OCI-LY1 (cell line): ENCODE measurements around the gene MAGI1.

Source experiments
- H2AFZ ChIP-seq: fragments of 200-600 bp; sonication (generic), shearing (Covaris generic); 2 replicates; pipeline ENCODE4 v1.6.0; 2014; ENCODE audit warnings: antibody characterized with exemption, mild to moderate bottlenecking, low read length
- H3F3A ChIP-seq: fragments of 200-600 bp; sonication (generic), shearing (Covaris generic); 2 replicates; pipeline ENCODE4 v1.6.0; 2014; ENCODE audit warnings: mild to moderate bottlenecking, antibody characterized with exemption, low read length, moderate library complexity; ENCODE audit not compliant: insufficient read depth
- H3K27ac ChIP-seq: fragments of 200-600 bp; sonication (generic); 2 replicates; pipeline ENCODE4 v1.5.1; 2014; ENCODE audit warnings: low read length, mixed run types, mild to moderate bottlenecking, low read depth; ENCODE audit not compliant: poor library complexity, severe bottlenecking
- H3K27me3 ChIP-seq: fragments of 200-600 bp; sonication (generic); 2 replicates; pipeline ENCODE4 v1.6.0; 2014; ENCODE audit warnings: antibody characterized with exemption, mild to moderate bottlenecking, low read length, moderate library complexity; ENCODE audit not compliant: insufficient read depth
- H3K36me3 ChIP-seq: fragments of 200-600 bp; sonication (generic); 2 replicates; pipeline ENCODE4 v1.6.1; 2014; ENCODE audit warnings: mild to moderate bottlenecking, antibody characterized with exemption, low read length, moderate library complexity, mixed read lengths; ENCODE audit not compliant: insufficient read depth
- H3K4me1 ChIP-seq: fragments of 200-600 bp; sonication (generic); 2 replicates; pipeline ENCODE4 v1.5.1; 2014; ENCODE audit warnings: mild to moderate bottlenecking, low read length, moderate library complexity; ENCODE audit not compliant: insufficient read depth, severe bottlenecking
- H3K4me2 ChIP-seq: fragments of 200-600 bp; sonication (generic), shearing (Covaris generic); 2 replicates; pipeline ENCODE4 v1.6.1; 2014; ENCODE audit warnings: low read length
- H3K4me3 ChIP-seq: fragments of 200-600 bp; sonication (generic); 2 replicates; pipeline ENCODE4 v1.5.1; 2014; ENCODE audit warnings: low read length, low read depth, mild to moderate bottlenecking, mixed read lengths; ENCODE audit not compliant: poor library complexity, severe bottlenecking
- H3K79me2 ChIP-seq: fragments of 200-600 bp; shearing (Covaris generic); 2 replicates; pipeline ENCODE4 v1.6.1; 2016; ENCODE audit warnings: mixed run types, low read length, mixed read lengths; ENCODE audit not compliant: insufficient read depth
- H3K9ac ChIP-seq: fragments of 200-600 bp; sonication (generic), shearing (Covaris generic); 2 replicates; pipeline ENCODE4 v1.6.1; 2014; ENCODE audit warnings: mild to moderate bottlenecking, low read length, mixed read lengths
- H3K9me2 ChIP-seq: fragments of 200-600 bp; sonication (generic), shearing (Covaris generic); 2 replicates; pipeline ENCODE4 v1.6.1; 2014; ENCODE audit warnings: low read depth, mild to moderate bottlenecking, low read length, mixed read lengths
- H3K9me3 ChIP-seq: fragments of 200-600 bp; shearing (Covaris generic); 2 replicates; pipeline ENCODE4 v1.6.1; 2014; ENCODE audit warnings: low read length, mixed read lengths
- H4K20me1 ChIP-seq: fragments of 200-600 bp; sonication (generic), shearing (Covaris generic); 2 replicates; pipeline ENCODE4 v1.6.0; 2016; ENCODE audit warnings: mild to moderate bottlenecking, low read length; ENCODE audit not compliant: insufficient read depth
- CTCF ChIP-seq: fragments of 200-600 bp; sonication (generic), shearing (Covaris generic); IDR thresholded peaks from 2 replicates; pipeline ENCODE4 v1.5.1; 2017; ENCODE audit warnings: mild to moderate bottlenecking, antibody characterized with exemption, low read length, moderate library complexity, mixed read lengths
- EZH2 ChIP-seq: fragments of 200-600 bp; sonication (generic), shearing (Covaris generic); IDR thresholded peaks from 2 replicates; pipeline ENCODE4 v1.8.0; 2017; ENCODE audit warnings: borderline replicate concordance, mixed run types, mild to moderate bottlenecking, antibody characterized with exemption, low read length, moderate library complexity, mixed read lengths

The MAGI1 gene

GRCh38 chr3:65846936-65847335 is 191.8 kb downstream of the MAGI1 start:
- Histone ChIP-seq H3K4me1 (no peaks in the 10 kb centered on the region), H4K20me1 (no peaks in the 10 kb centered on the region), H3K4me3 (no peak overlapping the region), H3K9ac (no peak overlapping the region), H3K9me2 (no peaks in the 10 kb centered on the region), H3K27ac (no peak overlapping the region), H3K9me3 (no peaks in the 10 kb centered on the region), H3K36me3 (no peaks in the 10 kb centered on the region), H3F3A (no peaks in the 10 kb centered on the region), H2AFZ (no peak overlapping the region), H3K4me2 (no peak overlapping the region), H3K79me2 (no peaks in the 10 kb centered on the region), H3K27me3 (no peaks in the 10 kb centered on the region)
- TF ChIP-seq CTCF (no peak), EZH2 (no peak)

GRCh38 chr3:65844370-65844769 is 194.3 kb downstream of the MAGI1 start:
- Histone ChIP-seq H3K9ac (no peak overlapping the region), H3K9me2 (no peaks in the 10 kb centered on the region), H3K4me2 (no peak overlapping the region), H3K27ac (no peak overlapping the region), H3K36me3 (no peaks in the 10 kb centered on the region), H2AFZ (no peak overlapping the region), H3K4me1 (no peaks in the 10 kb centered on the region), H3F3A (no peaks in the 10 kb centered on the region), H3K4me3 (no peak overlapping the region), H3K27me3 (no peaks in the 10 kb centered on the region), H3K9me3 (no peaks in the 10 kb centered on the region), H3K79me2 (no peaks in the 10 kb centered on the region), H4K20me1 (no peaks in the 10 kb centered on the region)
- TF ChIP-seq EZH2 (no peak), CTCF (no peak)

GRCh38 chr3:65843732-65844131 is 195.0 kb downstream of the MAGI1 start:
- TF ChIP-seq CTCF: no peak
- no peak for TF ChIP-seq EZH2
- Histone ChIP-seq H3K36me3 (no peaks in the 10 kb centered on the region), H3K27ac (no peak overlapping the region), H3K4me1 (no peaks in the 10 kb centered on the region), H3K27me3 (no peaks in the 10 kb centered on the region), H4K20me1 (no peaks in the 10 kb centered on the region), H3K4me3 (no peak overlapping the region), H3K4me2 (no peak overlapping the region), H3F3A (no peaks in the 10 kb centered on the region), H2AFZ (no peak overlapping the region), H3K79me2 (no peaks in the 10 kb centered on the region), H3K9ac (no peak overlapping the region), H3K9me3 (no peaks in the 10 kb centered on the region), H3K9me2 (no peaks in the 10 kb centered on the region)
